ENCODE data around the gene VPS54.
"Not testable (repeated sequence)": the region's sequence is repeated elsewhere in the genome, so short reads cannot be mapped to it uniquely, and the experiment has no call there.

The VPS54 gene

GRCh38 chr2:64023485-64024258 lies 4.4 kb upstream of the VPS54 start:
- no peak for DNase-seq

- DNase-seq: no peak
Observed at GRCh38 chr2:64021578-64021977, 2.4 kb upstream of the VPS54 start.

GRCh38 chr2:64019975-64020528 lies 824 bp upstream of the VPS54 start:
- DNase-seq: no peak

GRCh38 chr2:64018701-64019082 lies 536 bp downstream of the VPS54 start:
- no peak for DNase-seq

- peak; percentile 84 for DNase-seq
Observed at GRCh38 chr2:64017811-64018700, 1.2 kb downstream of the VPS54 start.

- DNase-seq: no peak
Observed at GRCh38 chr2:64015898-64016297, 3.3 kb downstream of the VPS54 start.

GRCh38 chr2:64015391-64015790 lies 3.8 kb downstream of the VPS54 start:
- DNase-seq: no peak

- no peak for DNase-seq
Observed at GRCh38 chr2:64014628-64015027, 4.6 kb downstream of the VPS54 start.

GRCh38 chr2:64013053-64013452 lies 6.2 kb downstream of the VPS54 start:
- no peak for DNase-seq

- DNase-seq: no peak
Observed at GRCh38 chr2:64012115-64012514, 7.1 kb downstream of the VPS54 start.

GRCh38 chr2:64008434-64009009 lies 10.7 kb downstream of the VPS54 start:
- no peak for DNase-seq

- no peak for DNase-seq
Observed at GRCh38 chr2:64007924-64008323, 11.3 kb downstream of the VPS54 start.

- no peak for DNase-seq
Observed at GRCh38 chr2:64005707-64006356, 13.4 kb downstream of the VPS54 start.

GRCh38 chr2:64003239-64003638 lies 16.0 kb downstream of the VPS54 start:
- DNase-seq: no peak

GRCh38 chr2:64001382-64002101 lies 17.7 kb downstream of the VPS54 start:
- no peak for DNase-seq

GRCh38 chr2:64000630-64001381 lies 18.4 kb downstream of the VPS54 start:
- DNase-seq: no peak

- DNase-seq: no peak
Observed at GRCh38 chr2:63999049-63999448, 20.2 kb downstream of the VPS54 start.

- DNase-seq: not testable (repeated sequence)
Observed at GRCh38 chr2:63996582-63997198, 22.5 kb downstream of the VPS54 start.

GRCh38 chr2:63994329-63995070 lies 24.7 kb downstream of the VPS54 start:
- not testable (repeated sequence) for DNase-seq

GRCh38 chr2:63993871-63994270 lies 25.4 kb downstream of the VPS54 start:
- DNase-seq: no peak

All from eye (tissue), 1 donor.